Stimulated activated CD4-positive, alpha-beta T cell treated with anti-CD3 and anti-CD28 coated beads, Interleukin-12 subunit alpha, Interleukin-12 subunit beta, amount 100 ng/mL, for 24 hours (primary cell): ENCODE results near the gene TTC34.
"Not testable (repeated sequence)": the region's sequence is repeated elsewhere in the genome, so short reads cannot be mapped to it uniquely, and the experiment has no call there.

Experiments used
- DNase-seq, 2 experiments: peaks; one replicate each; pipeline ENCODE4 v3.0.0-alpha.2; 2020; ENCODE audit warnings: low read depth in 2 of 2

The TTC34 gene

DNA sequence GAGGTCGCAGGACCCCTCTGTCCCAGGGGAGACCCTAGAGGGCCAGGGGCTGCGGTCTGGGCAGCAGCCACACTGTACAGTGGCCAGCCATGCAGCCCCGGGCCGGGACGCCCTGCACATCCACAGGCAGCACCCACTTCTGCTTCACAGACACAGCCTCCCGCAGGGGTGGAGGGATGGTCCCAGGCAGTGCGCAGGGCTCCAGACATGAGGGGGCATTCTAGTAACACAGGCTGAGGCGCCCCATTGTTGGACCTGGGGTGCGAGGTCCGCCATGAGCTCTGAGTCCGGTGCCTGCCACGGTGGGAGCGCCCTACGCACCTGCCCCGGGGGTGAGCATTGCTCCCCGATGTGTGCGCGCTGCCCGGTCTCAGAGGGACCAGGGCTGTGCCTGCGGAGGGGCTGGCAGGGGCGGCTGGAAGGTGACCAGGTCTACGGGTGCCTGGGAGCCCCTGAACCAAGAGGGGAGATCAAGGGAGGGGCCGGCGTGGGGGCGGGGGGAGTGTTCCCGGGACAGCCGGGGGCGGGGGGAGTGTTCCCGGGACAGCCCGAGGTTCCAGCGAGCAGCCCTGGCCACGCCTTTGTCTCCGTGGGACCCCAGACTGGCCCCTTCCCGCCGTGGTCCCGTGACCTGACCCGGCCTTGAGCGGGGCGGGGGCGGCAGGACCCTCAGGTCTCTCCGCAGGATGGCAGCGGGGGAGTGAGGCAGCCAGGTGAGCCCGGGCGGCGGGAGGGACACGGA lies 173.1 kb downstream of the TTC34 start:
- no peak for DNase-seq

DNA sequence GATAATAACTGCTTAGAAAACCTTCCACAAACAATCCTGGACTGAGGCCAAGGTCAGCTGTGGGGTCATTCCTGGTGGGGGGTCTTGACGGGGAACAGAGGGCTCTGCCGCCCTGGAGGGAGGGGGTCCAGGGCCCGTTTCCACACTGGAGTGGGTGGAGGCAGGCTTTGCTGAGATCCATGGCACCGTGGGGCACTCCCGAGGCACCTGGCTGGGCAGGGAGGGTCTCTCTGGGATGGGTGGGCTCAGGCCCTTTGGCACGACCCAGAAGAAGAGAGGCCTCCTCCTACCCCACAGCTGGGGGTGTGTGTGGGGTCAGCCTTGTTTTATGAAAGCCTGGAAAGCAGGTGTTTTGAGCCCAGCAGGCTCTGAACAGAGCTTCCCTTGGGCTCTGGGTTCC lies 173.7 kb downstream of the TTC34 start:
- DNase-seq, result no peak

DNA sequence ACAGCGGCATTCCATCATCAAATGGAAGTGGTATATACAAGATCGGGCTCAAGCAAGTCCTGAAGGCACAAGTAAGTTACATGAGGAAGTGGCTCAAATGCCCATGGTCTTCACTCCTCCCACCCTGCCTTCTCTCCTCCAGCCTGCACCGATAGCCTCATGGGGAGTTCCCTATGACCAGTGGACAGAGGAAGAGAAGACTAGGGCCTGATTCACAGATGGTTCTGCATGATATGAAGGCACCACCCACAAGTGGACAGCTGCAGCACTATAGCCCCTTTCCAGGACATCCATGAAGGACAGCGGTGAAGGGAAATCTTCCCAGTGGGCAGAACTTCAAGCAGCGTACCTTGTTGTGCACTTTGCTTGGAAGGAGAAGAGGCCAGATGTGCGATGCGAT lies 175.7 kb downstream of the TTC34 start:
- DNase-seq, result not testable (repeated sequence)

DNA sequence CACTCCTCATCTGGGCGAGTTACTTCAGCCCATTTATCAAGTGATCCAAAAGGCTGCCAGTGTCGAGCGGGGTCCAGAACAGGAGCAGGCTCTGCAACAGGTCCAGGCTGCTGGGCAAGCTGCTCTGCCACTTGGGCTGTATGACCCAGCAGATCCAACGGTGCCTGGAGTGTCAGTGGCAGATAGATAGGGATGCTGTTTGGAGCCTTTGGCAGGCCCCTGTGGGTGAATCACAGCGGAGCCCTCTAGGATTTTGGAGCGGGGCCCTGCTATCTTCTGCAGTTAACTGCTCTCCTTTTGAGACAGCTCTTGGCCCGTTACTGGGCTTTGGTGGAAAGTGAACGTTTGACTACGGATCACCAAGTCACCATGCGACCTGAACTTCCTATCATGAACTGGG lies 176.2 kb downstream of the TTC34 start:
- no peak for DNase-seq

DNA sequence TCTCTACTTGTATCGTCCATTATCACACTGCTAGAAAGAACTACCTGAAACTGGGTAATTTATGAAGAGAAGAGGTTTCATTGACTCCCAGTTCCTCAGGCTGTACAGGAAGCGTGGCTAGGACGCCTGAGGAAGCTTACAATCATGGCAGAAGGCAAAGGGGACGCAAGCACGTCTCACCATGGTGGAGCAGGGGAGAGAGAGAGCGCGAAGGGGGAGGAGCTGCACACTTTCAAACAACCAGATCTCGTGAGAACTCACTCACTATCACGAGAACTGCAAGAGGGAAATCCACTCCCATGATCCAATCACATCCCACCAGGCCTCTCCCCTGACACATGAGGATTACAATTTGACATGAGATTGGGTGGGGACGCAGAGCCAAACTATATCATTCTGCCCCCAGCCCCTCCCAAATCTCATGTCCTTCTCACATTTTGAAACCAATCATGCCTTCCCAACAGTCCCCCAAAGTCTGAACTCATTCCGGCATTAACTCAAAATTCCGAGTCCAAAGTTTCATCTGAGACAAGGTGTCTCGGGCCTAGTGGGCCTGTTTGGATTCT lies 176.7 kb downstream of the TTC34 start:
- DNase-seq, result no peak

DNA sequence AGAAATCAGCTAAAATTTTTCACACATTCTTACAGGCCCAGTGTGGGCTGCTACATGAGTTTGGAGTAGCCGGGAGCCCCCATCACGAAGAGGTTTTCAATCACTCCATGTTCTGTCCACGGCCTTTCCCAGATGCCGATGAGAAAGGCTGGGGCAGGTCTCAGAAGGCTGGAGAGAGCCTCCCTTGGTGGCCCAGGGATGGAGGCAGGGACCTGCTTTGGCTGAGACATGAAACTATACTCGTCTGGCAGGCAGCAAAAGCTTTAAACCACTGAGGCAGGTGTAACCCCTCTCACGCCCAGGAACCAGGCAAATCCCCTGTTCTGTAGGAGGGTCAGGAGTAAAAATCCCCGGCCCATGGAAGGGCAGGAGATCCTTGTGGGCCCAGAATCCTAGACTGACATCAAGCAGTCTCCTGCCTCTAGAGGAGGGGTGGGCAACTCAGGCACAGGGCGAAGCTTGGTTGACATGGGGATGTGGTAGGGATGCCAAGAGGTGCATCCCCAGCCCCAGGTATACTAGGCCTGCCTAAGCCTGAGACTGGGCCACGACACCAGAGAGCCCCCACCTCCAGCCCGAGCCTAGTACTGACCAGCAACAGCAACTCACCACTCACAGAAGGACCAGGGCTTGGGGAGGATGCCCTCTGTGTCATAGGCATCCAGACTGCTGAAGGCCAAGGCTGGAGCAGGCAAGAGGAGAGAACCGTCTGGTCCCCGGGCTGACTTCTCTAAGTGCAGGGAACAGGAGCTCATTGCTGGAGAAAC lies 177.7 kb downstream of the TTC34 start:
- DNase-seq, result no peak

DNA sequence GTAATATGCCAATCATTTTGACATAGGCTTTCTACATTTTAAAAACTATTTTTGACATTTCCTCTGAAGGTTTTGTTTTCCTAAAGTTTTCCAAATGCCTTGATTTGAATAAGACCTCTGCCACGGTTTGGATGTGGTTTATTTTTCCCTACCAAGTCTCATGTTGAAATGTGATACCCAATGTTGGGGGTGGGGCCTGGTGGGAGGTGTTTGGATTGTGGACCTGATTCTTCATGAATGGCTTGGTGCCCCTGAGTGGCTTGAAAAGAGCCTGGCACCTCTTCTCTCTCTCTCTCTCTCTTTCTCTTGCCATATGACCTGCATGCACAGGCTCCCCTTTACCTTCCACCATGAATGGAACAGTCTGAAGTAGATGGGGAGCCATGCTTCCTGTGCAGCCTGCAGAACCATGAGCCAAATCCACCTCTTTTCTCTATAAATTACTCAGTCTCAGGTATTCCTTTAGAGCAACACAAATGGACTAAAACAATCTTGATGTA lies 183.5 kb downstream of the TTC34 start:
- DNase-seq, result no peak

DNA sequence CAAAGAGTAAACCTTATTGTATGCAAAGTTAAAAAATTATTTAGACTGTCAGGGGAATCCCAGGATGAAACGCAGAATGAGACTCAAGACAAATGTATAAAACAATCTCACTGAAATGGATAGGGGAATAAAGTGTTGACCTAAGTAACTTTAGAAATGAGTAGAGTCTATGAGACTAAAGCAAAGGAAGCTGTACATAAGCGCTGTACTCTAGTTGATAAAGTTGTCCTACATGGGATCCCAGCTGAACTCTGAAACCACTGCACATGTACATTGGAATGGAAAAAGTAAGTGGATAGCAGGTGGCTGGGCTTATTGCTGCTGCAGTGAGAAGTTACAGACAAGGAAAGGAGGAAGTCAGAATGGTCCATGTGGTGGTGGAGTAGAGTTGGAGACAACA lies 187.3 kb downstream of the TTC34 start:
- DNase-seq, result no peak

DNA sequence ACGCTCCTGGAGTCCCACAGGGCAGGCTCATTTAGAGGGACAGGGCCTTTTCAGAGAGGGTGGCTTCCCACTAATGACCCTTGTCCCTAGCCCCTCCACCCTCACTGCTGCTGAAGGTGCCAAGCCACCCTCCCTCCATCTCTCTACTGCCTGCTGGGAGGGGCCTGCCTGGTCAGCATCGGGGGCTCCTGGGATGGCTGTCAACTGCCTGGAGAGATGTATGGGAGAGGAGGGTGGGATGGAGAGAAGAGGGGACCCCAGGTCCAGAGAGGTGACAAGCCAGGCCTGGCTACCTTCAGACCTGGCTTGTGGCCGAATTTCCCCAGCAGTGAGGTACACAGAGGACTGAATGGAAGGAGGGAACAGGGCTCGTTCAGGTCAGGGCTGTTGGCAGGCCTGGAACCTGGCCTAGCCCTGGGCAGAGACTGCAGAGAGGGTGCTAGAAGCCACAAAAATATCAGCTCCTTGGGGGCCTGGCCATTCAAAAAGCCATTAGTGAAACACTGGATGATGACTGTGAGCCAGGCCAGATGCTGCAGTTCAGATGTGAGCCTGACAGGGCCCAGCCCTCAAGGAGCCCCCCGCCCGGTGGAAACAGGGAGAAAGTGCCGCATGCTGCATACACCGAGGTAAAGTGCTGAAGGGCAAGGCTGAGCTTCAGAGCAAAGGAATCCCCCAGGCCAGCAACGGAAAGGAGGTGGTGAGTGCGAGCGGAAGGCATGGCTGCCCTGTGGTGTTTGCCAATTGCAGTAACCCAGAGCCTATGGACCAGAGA lies 188.7 kb downstream of the TTC34 start:
- no peak for DNase-seq

DNA sequence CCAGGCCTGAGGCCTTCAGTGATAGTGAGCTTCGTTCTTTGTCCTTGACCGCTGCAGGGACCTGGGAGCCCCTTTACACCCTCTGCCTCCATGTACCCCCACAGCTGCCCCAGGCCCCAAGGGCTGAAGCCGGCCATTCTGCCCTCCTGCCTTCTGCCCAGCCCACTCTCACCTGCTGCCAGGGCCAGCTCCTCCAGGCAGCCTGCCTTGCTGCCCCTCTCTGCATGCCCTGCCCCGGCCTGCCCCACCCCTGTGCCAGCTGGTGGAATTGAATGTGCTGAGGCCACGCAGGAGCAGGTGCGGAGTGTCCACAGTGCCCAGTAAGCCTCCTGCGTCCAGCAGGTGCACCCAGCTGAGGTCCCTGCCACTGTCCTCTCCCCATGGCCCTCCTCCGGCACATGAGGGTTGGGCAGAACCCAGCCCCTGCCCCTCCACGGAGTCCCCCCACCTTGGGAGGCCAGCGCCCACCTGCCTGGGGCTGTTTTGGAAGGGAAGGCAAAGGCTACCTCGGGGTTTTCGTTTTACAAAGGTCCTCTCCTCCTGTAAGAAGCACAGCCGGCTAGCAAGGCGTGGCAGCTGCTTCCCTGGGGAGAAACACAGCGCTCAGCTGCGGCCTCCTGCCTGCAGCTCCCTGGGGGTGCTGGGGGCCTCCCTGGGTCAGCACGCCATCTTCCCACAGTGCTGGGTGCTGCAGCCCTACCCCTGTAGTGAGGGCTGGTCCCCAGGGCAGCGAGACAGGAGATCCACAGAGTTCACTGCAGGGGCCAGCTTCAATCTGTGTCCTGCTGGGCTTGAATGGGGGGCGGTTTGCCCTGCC lies 189.7 kb downstream of the TTC34 start:
- no peak for DNase-seq

DNA sequence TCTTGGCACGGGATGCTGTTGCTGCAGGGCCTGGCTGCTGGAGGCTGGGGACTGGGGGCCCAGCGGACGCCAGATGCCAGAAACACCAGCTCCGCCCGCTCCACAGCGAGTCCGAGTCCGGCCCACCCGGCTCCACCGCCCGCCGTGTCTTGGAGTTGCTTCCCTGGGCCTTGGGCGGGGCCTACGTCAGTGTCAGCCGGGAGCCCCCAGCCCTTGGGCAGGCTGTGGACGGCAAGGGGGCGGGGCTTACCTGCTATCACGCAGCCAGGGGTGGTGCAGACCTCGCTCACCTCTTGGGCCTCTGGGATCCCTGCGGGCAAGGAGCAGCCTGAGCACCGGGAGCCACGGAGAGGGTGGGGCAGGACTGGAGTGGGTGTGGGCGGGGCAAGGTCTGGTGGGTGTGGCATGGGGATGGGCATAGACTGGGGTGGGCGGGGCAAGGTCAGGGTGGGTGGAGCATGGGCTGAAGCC lies 190.4 kb downstream of the TTC34 start:
- peak in 1 of 2 experiments; percentile 32 for DNase-seq

DNA sequence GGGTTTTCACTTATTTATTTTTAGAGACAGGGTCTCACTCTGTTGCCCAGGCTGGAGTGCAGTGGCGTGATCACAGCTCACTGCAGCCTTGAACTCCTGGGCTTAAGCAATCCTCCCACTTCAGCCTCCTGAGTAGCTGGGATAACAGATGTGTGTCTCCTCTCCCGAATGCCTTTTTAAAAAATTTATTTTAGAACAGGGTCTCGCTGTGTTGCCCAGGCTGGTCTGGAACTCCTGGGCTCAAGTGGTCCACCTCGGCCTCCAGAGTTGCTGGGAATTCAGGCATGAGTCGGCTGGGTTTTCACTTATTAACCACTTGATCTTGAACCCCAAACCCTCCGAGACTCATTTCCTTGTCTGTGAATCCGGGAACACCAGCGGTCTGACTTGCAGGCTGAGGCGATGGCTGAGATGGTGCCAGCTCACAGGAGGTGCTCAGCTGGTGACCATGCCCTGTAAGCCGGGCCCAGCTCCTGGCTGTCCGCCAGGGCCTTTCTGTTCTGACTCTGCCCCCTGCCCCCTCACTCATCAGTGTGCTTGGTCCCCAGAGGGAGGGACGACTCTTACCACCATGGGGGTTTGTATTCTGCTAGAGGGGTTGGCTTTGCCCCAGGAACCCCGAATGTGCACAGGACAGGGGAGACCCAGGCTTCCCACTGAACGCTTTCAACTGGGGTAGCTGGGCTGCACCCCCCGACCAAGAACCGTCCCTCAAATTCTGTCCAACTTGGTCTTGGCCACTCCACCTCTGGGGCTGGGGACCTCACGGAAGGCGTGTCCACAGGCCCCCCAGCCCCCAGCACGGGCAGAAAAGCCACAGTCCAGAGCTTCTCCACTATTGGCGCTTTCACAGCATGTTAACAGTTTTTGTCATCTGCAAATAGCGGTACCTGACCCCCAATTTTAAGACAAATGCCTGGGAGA lies 191.2 kb downstream of the TTC34 start:
- DNase-seq, result no peak

DNA sequence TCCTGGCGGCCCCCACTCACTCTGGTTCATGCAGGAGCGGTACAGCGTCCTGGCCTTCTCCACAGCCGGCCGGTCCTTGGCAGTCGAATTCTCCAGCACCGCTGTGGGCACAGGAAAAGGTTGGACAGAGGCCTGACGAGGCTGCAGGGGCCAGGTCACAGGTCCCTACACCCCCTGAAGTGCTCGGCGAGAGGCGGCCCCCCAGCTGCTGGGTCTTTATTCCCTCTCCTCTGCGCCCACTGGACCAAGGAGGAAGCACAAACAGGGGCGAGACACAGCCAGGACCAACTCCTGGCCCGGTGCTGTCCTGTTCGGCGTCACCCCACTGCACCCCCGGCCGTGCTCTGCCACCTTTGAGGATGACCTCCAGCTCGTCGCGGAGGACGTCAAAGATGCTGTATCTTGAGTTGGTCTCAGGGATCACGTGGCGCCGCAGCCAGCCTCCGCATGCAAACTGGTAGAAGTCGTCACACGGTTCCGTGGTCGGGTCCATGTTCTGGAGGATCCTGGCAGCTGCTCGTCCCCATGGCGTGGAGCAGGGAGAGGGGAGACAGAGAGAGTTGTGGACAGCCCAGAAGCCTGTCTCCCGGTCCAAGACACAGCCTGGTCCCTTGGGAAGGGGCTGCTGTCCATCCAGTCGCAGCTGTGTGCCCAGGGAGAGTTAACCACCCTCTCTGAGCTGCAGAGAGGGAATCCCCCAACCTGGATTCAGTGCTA lies 192.0 kb downstream of the TTC34 start:
- DNase-seq, result no peak

DNA sequence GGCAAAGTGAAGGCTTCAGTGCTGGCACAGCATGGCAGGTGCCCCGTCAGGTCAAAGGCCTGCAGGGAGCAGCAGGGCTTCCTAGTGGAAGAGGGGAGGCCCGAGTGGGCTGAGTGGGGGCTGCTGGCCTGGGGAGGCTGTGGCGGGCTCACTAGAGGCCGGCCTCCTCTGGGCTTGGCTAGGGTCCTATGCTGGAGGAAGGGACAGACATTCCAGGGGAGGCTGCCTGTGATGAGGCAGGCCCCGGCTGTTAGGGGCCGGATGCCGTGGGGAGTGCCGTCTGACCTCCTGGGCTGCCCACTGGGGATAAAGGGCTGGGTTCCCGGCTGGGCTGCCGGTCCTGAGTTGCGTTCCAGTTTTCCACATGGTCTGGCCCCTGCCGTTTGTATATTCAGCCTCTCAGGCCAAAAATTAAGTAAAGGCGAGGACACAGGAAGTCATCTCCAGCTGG lies 193.8 kb downstream of the TTC34 start:
- DNase-seq, result no peak

DNA sequence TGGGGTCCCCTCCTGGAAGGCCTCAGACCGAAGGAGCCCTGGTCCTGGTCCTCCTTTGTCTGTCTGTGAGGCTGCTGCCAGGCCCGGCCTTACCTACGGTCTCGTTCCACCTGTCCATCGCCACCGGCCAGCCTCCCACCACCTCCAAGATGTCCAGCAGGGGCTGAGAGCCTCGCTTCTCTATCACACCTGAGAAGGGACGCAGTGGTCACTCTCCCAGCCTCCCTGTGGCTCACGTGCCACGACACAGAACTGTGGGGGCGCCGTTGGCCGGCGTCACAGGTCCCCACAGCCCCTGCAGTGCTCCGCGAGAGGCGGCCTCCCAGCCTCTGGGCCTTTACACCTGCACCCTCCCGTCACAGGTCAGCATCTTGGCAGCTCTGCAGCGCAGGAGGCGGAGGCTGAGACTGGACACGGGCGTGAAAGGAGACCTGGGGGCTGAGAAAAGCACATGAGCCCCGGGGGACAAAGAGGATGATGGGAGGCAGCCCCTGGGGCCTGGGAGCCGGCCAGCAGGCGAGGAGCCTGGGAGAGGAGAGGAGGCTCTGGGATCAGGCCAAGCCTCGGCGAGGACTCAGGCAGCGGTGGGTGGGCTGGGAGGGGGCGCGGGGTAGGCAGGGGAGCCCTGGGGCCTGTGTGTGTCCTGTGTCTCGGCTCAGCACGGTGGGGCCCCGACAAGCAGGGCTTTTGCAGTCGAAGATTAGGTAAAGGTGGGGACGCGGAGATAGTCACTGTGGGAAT lies 194.4 kb downstream of the TTC34 start:
- DNase-seq, result no peak

DNA sequence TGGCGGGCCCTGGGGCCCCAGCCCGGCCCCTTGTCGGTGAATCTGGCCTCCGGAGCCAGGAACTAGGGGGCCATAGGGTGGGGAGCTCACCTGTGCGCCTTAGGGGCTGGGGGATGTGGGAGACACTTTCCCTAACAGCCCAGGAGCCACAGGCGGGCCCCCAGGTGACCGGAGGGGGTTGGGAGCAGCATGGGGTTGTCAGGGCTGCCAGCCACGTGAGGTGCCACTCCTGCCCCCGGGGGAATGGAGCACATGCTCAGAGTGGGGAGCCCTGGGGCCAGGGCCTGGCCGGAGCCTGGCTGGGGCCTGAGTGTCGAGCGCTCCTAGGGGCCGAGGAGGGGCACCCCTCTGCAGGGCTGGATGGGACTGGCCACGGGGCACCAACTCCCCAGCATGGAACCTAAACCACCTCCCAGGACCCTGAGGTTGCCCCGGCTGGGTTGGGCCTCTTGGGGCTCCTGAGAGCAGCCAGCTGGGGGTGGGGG lies 195.1 kb downstream of the TTC34 start:
- no peak for DNase-seq

DNA sequence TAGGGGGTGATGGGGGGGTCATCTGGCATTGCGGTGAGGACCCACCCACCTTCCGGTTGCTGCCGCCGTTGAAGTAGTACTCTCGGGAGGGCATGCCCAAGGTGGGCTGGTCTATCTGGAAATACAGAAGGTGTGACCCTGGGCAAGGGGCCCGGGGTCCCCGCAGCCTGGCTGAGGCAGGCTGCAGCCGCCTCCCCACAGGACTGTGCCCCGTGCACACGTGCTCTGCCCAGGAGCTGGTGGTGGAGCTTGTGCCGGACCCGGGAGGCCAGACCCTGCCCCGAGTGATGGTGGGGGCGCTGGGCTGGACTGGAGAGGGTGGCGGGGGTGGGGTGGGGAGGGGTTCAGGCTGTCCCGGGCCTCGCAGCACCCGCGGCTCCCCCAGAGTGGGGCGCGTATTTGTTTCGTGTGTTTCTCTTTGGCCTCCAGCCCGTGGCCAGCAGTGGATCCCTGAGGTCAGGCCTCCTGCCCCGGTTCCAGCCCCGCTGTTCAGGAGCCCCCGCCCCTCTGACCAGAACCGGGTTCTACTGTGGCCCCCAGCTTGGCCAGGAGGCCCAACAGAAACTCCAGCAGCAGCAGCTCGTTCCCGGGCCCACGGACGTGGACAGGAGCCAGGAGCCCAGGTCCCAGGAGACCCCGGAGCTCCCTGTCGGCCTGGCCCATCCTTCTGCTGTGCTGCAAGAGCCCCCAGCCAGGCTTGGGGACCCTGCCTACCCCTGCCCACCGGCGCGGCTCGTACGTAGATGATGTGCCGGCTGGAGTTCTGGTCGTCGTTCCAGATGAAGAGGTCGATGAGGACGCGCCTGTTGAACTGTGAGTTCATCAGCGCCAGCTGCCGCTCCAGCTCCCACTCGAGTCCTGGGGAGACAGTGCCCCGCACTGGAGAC lies 195.7 kb downstream of the TTC34 start:
- DNase-seq, result no peak
